Measurements from ENCODE around the gene HOXB1. TPM values are rescaled to one million over a fixed set of nuclear protein-coding genes. Genes with fewer than 3 reads are reported as not detected.

The HOXB1 gene
- total and polyA plus RNA-seq, 4 donors = not detected

DNA sequence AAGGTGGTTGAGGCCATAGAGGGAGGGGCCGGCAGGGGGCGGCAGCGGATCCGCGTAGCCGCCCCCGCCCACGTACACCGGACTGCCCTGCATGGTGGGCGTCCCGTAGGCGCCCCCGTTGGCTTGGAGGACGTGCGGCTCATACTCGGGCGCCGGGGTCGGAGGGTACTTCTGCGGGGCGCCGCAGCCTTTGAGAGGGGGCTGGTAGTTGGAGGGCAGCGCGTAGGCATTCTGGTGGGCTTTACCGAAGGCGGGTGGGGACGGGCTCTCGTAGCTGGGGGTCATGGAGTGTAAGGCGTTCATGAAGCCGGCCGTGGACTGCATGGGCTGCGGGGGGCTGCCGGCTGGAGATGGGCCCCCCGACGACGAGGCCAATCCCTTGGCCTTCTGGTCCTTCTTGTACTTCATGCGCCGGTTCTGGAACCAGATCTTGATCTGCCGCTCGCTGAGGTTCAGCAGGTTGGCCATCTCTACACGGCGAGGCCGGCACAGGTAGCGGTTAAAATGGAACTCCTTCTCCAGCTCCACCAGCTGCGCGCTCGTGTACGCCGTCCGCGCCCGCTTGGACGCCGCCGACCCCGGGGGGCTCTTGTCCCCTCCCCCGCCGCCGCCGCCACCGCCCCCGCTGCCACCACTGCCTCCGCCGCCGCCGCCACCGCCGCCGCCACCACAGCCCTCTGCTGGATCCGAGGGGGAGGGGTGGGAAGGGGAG, 19.8 kb upstream of the HOXB1 start:
- no peaks in the 10 kb centered on the region for H3K9me3 ChIP-seq (ENCODE audit: control insufficient read depth in 4 of 4, low read length in 3 of 4)
- H3K4me1 ChIP-seq (ENCODE audit: control insufficient read depth in 4 of 4, insufficient read depth in 4 of 4, low read length in 3 of 4) = peaks cover 0 to 3% (median 0%) of the 10 kb centered on the region in 4 donors
- peak overlapping the region in 1 of 3 donors; percentile 22 for H3K4me3 ChIP-seq (ENCODE audit: low read depth in 1 of 3, low read length in 3 of 3)
- no peak for DNase-seq (ENCODE audit: low spot score)
- H3K36me3 ChIP-seq (ENCODE audit: control insufficient read depth in 4 of 4, insufficient read depth in 3 of 4, low read depth in 1 of 4, low read length in 3 of 4) = no peaks in the 10 kb centered on the region
- 37% methylated on average over 70 of the region's 70 CpGs for WGBS
- no peak overlapping the region for H3K27ac ChIP-seq (ENCODE audit: low read depth in 1 of 2, low read length in 2 of 2)
- no peak overlapping the region for H3K9ac ChIP-seq (ENCODE audit: low read depth in 1 of 2, low read length in 2 of 2)
- TF ChIP-seq, protein P1, sequence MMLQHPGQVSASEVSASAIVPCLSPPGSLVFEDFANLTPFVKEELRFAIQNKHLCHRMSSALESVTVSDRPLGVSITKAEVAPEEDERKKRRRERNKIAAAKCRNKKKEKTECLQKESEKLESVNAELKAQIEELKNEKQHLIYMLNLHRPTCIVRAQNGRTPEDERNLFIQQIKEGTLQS (IDR thresholded peaks at IDR 0.05) = no peak
- TF ChIP-seq RXRA (IDR thresholded peaks at IDR 0.05) (no peak), FOXA2 (IDR thresholded peaks at IDR 0.05) (no peak), GABPA (IDR thresholded peaks at IDR 0.05 in 1 of 2, conservative IDR thresholded peaks at IDR 0.05 in 1 of 2) (no peak)
- TF ChIP-seq, protein P2, sequence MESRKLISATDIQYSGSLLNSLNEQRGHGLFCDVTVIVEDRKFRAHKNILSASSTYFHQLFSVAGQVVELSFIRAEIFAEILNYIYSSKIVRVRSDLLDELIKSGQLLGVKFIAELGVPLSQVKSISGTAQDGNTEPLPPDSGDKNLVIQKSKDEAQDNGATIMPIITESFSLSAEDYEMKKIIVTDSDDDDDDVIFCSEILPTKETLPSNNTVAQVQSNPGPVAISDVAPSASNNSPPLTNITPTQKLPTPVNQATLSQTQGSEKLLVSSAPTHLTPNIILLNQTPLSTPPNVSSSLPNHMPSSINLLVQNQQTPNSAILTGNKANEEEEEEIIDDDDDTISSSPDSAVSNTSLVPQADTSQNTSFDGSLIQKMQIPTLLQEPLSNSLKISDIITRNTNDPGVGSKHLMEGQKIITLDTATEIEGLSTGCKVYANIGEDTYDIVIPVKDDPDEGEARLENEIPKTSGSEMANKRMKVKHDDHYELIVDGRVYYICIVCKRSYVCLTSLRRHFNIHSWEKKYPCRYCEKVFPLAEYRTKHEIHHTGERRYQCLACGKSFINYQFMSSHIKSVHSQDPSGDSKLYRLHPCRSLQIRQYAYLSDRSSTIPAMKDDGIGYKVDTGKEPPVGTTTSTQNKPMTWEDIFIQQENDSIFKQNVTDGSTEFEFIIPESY (IDR thresholded peaks at IDR 0.05) = no peak
- TF ChIP-seq, protein P3, sequence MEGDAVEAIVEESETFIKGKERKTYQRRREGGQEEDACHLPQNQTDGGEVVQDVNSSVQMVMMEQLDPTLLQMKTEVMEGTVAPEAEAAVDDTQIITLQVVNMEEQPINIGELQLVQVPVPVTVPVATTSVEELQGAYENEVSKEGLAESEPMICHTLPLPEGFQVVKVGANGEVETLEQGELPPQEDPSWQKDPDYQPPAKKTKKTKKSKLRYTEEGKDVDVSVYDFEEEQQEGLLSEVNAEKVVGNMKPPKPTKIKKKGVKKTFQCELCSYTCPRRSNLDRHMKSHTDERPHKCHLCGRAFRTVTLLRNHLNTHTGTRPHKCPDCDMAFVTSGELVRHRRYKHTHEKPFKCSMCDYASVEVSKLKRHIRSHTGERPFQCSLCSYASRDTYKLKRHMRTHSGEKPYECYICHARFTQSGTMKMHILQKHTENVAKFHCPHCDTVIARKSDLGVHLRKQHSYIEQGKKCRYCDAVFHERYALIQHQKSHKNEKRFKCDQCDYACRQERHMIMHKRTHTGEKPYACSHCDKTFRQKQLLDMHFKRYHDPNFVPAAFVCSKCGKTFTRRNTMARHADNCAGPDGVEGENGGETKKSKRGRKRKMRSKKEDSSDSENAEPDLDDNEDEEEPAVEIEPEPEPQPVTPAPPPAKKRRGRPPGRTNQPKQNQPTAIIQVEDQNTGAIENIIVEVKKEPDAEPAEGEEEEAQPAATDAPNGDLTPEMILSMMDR (IDR thresholded peaks at IDR 0.05; ENCODE audit: low read depth, low read length, missing input control) = no peak
- peaks cover 0 to 9% (median 3%) of the 10 kb centered on the region in 4 donors for H3K27me3 ChIP-seq (ENCODE audit: control insufficient read depth in 4 of 4, insufficient read depth in 4 of 4, low read length in 3 of 4)

DNA sequence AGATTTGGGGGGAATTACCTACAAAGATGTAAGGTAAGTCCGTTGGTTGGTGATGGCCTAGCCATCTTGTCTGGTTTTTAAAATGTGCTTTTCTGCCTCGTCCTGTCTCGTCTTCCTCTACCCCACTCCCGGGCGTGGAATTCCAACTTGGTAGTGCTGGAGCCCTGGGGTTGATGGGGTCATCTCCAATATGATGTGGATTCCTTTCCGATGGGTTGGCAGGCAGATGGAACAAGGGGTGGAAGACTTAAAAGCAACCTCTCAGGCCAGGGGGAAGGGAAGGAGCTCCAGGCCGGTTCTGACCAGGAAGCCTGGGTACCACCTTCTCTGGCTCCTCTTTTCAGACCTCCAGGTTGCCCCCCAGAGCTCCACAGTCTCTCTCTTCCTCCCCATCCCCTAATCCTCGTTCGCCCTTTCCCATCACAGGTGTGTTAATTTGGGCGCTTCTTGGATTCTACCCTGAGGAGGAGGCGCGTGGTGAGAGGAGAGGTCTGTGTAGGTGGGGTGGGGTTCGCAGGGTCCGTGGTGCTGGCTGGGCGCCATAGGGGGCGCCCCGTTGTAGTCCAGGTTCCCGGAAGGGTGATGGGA, 19.2 kb upstream of the HOXB1 start:
- WGBS = 40% methylated on average over 18 of the region's 18 CpGs
- Histone ChIP-seq H3K27ac (ENCODE audit: low read depth in 1 of 2, low read length in 2 of 2) (no peak overlapping the region), H3K9ac (ENCODE audit: low read depth in 1 of 2, low read length in 2 of 2) (no peak overlapping the region), H3K27me3 (ENCODE audit: control insufficient read depth in 4 of 4, insufficient read depth in 4 of 4, low read length in 3 of 4) (peaks cover 0 to 9% (median 3%) of the 10 kb centered on the region in 4 donors), H3K4me3 (ENCODE audit: low read depth in 1 of 3, low read length in 3 of 3) (no peak overlapping the region), H3K4me1 (ENCODE audit: control insufficient read depth in 4 of 4, insufficient read depth in 4 of 4, low read length in 3 of 4) (peaks cover 0 to 3% (median 0%) of the 10 kb centered on the region in 4 donors), H3K36me3 (ENCODE audit: control insufficient read depth in 4 of 4, insufficient read depth in 3 of 4, low read depth in 1 of 4, low read length in 3 of 4) (no peaks in the 10 kb centered on the region), H3K9me3 (ENCODE audit: control insufficient read depth in 4 of 4, low read length in 3 of 4) (no peaks in the 10 kb centered on the region)
- no peak for DNase-seq (ENCODE audit: low spot score)
- TF ChIP-seq, protein P4, sequence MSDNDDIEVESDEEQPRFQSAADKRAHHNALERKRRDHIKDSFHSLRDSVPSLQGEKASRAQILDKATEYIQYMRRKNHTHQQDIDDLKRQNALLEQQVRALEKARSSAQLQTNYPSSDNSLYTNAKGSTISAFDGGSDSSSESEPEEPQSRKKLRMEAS (IDR thresholded peaks at IDR 0.05) = no peak
- no peak for TF ChIP-seq RXRA (IDR thresholded peaks at IDR 0.05)
- TF ChIP-seq, protein P1 (IDR thresholded peaks at IDR 0.05) = no peak
- TF ChIP-seq, protein P2 (IDR thresholded peaks at IDR 0.05) = no peak
- TF ChIP-seq GABPA (IDR thresholded peaks at IDR 0.05 in 1 of 2, conservative IDR thresholded peaks at IDR 0.05 in 1 of 2) = no peak
- TF ChIP-seq EGR1 (IDR thresholded peaks at IDR 0.05; ENCODE audit: low read depth in 2 of 2) = no peak
- no peak for TF ChIP-seq NR2F2 (IDR thresholded peaks at IDR 0.05)
- TF ChIP-seq FOXA1 (IDR thresholded peaks at IDR 0.05) = no peak
- TF ChIP-seq SP1 (IDR thresholded peaks at IDR 0.05) = no peak
- no peak for TF ChIP-seq HNF4A (conservative IDR thresholded peaks at IDR 0.05)
- no peak for TF ChIP-seq FOXA2 (IDR thresholded peaks at IDR 0.05)
- TF ChIP-seq YY1 (IDR thresholded peaks at IDR 0.05) = no peak
- no peak for TF ChIP-seq TAF1 (conservative IDR thresholded peaks at IDR 0.05)
- TF ChIP-seq, protein P5, sequence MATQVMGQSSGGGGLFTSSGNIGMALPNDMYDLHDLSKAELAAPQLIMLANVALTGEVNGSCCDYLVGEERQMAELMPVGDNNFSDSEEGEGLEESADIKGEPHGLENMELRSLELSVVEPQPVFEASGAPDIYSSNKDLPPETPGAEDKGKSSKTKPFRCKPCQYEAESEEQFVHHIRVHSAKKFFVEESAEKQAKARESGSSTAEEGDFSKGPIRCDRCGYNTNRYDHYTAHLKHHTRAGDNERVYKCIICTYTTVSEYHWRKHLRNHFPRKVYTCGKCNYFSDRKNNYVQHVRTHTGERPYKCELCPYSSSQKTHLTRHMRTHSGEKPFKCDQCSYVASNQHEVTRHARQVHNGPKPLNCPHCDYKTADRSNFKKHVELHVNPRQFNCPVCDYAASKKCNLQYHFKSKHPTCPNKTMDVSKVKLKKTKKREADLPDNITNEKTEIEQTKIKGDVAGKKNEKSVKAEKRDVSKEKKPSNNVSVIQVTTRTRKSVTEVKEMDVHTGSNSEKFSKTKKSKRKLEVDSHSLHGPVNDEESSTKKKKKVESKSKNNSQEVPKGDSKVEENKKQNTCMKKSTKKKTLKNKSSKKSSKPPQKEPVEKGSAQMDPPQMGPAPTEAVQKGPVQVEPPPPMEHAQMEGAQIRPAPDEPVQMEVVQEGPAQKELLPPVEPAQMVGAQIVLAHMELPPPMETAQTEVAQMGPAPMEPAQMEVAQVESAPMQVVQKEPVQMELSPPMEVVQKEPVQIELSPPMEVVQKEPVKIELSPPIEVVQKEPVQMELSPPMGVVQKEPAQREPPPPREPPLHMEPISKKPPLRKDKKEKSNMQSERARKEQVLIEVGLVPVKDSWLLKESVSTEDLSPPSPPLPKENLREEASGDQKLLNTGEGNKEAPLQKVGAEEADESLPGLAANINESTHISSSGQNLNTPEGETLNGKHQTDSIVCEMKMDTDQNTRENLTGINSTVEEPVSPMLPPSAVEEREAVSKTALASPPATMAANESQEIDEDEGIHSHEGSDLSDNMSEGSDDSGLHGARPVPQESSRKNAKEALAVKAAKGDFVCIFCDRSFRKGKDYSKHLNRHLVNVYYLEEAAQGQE (IDR thresholded peaks at IDR 0.05) = no peak
- TF ChIP-seq JUND (IDR thresholded peaks at IDR 0.05) = no peak
- TF ChIP-seq, protein P3 (IDR thresholded peaks at IDR 0.05; ENCODE audit: low read depth, low read length, missing input control) = no peak
- no peak for TF ChIP-seq HNF4G (IDR thresholded peaks at IDR 0.05)
